Measurements from ENCODE around the gene MACO1. TPM values are rescaled to one million over a fixed set of nuclear protein-coding genes. Genes with fewer than 3 reads are reported as not detected.
A peak's percentile ranks its signal among the peaks of the same experiment; 100 is the strongest.
"Not testable (repeated sequence)": the region's sequence is repeated elsewhere in the genome, so short reads cannot be mapped to it uniquely, and the experiment has no call there.

Gene MACO1
- total RNA-seq, 1 experiment from 2014 or later = 14.9 TPM

DNA sequence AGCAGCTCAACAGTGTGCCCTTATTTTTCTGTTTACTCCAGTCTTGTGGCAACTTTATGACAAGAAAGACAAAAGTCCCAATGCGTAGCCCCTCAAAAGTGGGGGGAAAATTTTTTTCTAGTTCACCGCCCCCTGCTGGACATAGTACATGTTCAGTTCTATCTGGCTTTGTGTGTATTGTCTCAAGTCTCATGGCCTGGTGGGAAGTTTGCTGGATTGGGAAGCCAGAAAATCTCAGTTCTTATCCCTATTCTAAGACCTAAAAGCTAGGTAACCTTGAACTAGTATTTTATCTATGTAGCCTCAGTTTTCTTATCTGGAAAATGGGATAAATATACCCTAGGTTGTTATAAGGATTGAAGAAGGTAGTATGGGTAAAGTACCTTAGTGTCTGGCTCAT is 56.9 kb downstream of the MACO1 start:
- DNase-seq (ENCODE audit: low spot score) = no peak

GRCh38 chr1:25492323-25492722 is 61.6 kb downstream of the MACO1 start:
- no peak for DNase-seq (ENCODE audit: low spot score)

GRCh38 chr1:25494952-25495351 is 64.3 kb downstream of the MACO1 start:
- no peak for DNase-seq (ENCODE audit: low spot score)

DNA sequence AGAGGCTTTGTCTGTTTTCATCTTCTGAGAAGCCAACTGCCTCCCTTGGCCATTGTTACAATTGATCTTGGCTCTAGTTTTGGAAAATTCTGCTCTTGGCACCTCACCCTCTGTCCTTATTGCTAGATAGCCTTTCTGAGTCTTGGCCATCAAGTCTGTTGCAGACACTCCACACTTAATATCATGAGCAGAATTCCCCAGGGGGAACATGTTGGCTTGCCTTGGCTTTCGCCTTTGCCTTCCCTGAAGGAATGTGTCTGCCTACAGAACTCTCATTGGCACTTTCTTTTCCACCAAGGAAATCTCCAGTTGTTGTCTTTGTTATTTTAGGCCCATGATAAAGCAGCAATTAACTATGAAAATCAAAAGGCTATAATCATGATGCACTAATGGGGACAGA is 70.0 kb downstream of the MACO1 start:
- no peak for DNase-seq (ENCODE audit: low spot score)

DNA sequence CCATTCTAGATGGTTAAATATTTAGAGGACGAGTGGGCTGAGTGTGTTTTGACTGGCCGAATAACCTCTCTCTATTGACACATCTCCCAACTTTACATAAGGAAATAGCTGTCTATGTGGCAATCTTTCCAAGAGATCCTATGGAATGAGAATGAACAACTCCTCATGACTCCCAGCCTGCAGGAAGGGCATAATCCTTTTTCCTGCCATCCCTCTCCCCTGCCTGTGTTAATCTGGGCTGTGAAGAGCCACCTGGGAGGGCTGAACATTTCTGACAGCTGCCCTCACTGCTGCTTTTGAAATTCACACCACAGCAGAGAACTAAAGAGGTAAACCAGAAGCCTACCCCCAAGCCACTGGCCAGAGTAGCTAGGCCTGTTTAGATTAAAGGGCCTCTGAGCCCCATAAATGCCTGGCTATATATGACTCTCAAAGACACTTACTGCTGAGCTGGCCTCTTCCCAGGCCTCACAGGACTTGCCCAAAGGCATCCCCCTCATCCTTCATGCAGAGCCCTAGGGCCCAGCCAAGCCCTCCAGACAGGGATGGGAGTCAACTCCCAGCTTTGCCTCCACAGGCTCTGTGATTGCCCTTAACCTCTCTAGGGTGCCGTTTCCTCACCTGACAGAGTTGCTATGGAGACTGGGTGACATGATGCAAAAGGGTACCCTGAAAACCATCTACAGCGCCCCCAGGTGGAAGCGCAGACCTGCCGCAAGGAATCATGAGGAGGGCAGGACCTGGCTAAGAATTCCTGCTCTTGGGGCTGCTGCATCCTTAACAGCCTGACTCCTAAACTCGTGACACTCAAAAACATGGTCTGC is 70.8 kb downstream of the MACO1 start:
- DNase-seq (ENCODE audit: low spot score) = no peak

DNA sequence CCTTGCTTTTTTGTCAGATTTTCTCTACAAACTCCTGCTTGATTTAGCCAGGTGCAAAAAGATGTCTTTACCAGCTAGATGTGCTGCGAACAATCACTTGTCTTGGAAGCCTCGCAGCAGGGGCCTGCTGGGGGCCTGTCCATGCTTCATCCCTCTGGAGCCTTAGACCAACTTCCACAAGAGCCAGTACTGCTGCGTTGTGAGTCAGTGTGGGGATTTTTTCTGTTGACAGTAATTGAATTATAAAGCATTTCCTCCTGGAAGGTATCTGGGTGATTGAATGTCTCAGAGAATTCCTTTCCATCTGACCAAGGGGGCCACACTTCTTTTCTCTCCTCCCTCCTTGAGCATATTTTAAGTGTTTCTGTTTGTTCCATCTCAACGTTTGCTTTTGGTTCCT is 72.3 kb downstream of the MACO1 start:
- DNase-seq (ENCODE audit: low spot score) = no peak

DNA sequence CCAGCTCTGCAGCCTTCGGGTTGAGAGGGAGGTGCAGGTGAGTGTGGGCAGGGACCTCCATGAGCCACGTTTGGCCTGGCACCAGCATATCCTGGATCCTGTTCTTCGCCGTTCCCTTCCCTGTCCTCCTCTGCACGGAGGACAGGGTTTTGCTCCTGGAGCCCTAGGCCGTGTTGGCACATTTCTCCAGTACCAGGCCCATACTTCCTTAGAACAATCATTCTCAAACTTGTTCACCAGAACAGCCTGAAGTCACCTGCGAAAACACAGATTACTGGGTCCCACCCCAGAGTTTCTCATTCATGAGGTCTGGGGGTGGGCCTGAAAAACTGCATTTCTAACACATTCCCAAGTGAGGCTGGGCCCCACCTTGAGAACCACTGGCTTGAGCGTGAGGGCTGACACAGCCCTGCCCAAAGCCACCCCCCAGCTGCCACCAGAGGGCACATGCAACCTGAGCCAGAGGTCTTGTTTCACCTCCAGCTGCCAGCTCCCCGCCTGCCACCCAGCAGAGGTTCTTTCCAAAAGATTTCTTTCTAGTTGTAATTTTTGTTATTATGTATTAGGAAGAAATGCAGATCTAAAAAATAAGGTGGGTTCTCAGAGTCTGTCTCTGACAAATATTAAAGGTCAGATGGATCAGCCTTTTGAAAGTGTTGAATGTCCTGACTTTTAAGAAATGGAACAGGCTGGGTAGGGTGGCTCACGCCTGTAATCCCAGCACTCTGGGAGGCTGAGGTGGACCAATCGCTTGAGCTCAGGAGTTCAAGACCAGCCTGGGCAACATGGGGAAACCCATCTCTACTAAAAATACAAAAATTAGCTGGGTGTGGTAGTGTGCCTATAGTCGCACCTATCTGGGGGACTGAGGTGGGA is 73.1 kb downstream of the MACO1 start:
- DNase-seq (ENCODE audit: low spot score) = peak; percentile 30

DNA sequence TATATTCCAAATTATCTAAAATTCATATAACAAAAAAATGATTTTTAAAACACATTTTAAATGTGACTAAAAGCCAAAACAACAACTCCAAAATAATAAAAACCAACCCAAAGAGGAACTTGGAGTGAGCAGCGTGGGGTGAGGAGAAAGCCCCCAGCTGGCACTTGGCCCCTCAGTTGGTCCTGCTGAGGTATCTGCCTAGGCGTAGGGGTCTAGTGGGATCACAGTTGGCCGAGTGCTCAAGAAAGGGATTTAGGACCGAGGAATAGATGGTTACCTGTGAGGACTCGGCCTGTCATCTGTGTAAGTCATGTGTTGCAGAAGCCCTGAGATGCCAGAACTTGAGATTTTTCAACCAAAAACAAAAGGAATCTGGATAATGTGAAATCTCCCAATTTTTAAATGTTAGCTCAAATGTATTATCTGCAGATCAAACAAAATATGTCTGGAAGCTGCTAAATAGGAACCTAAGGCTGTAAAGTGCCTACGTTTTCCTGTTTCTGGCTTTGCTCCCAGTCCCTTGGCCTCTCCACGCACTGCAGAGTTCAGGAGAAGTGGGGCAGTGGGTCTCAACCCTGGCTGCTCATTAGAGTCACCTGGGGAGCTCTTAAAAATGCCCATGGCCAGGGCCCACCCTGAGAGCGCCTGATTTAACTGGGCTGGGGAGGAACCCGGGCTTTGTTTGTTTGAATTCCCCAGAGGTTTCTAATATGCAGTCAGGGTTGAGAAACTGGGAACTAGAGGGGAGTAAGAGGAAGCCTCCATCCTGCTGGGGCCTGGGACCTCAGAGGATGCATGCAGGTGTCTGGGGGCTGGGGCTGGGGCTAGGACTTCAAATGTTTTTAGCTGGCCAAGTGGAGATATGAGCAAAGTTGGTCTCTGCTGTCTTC is 74.3 kb downstream of the MACO1 start:
- no peak for DNase-seq (ENCODE audit: low spot score)

- no peak for DNase-seq (ENCODE audit: low spot score)
These were observed 75.1 kb downstream of the MACO1 start for GRCh38 chr1:25505656-25506385.

DNA sequence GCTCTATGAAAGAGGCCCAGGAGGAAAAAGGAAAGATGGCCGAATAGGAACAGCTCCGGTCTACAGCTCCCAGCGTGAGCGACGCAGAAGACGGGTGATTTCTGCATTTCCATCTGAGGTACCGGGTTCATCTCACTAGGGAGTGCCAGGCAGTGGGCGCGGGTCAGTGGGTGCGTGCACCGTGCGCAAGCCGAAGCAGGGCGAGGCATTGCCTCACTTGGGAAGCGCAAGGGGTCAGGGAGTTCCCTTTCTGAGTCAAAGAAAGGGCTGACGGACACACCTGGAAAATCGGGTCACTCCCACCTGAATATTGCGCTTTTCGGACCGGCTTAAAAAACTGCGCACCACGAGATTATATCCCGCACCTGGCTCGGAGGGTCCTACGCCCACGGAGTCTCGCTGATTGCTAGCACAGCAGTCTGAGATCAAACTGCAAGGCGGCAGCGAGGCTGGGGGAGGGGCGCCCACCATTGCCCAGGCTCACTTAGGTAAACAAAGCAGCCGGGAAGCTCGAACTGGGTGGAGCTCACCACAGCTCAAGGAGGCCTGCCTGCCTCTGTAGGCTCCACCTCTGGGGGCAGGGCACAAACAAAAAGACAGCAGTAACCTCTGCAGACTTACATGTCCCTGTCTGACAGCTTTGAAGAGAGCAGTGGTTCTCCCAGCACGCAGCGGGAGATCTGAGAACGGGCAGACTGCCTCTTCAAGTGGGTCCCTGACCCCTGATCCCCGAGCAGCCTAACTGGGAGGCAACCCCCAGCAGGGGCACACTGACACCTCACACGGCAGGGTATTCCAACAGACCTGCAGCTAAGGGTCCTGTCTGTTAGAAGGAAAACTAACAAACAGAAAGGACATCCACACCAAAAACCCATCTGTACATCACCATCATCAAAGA is 76.1 kb downstream of the MACO1 start:
- DNase-seq (ENCODE audit: low spot score) = not testable (repeated sequence)

DNA sequence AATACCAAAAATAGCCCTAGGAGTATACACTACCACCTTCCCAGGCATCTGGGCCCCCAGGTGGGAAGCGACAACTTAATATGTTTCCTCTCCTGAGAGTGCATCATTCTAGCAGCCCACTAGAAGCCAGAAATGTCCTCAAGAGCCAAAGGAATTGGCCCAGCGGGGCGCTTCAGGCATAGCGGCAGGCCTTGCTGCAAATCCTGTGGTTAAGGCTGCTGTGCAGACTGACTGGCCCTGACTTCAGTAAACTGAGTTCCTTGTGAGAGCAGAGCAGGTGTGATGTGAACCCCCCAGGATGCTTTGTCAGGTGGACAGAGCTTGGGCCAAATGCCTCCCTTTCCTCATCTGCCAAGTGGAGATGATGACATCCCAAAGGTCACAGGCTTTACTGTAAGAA is 83.0 kb downstream of the MACO1 start:
- no peak for DNase-seq (ENCODE audit: low spot score)

- DNase-seq (ENCODE audit: low spot score) = no peak
These were observed 84.3 kb downstream of the MACO1 start for GRCh38 chr1:25515033-25515432.

DNA sequence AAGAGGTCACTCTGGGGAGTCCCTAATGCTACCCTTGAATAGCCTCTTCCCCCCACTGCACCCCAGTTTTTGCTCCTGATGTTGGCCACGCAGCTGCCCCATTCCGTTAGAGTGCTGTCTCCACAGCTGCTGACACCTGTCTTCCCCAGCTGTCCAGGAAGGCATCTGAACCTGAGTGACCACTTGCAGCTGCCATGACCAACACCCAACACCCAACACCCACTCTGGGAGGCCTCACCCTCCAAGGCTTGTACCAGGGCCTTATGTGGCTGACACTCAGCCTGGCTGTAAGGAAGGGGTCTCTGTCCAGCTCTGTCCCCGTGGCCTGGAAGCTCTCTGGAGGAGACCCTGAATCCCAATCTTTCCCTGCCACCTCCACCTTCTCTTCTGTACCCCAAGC is 86.0 kb downstream of the MACO1 start:
- DNase-seq (ENCODE audit: low spot score) = no peak

DNA sequence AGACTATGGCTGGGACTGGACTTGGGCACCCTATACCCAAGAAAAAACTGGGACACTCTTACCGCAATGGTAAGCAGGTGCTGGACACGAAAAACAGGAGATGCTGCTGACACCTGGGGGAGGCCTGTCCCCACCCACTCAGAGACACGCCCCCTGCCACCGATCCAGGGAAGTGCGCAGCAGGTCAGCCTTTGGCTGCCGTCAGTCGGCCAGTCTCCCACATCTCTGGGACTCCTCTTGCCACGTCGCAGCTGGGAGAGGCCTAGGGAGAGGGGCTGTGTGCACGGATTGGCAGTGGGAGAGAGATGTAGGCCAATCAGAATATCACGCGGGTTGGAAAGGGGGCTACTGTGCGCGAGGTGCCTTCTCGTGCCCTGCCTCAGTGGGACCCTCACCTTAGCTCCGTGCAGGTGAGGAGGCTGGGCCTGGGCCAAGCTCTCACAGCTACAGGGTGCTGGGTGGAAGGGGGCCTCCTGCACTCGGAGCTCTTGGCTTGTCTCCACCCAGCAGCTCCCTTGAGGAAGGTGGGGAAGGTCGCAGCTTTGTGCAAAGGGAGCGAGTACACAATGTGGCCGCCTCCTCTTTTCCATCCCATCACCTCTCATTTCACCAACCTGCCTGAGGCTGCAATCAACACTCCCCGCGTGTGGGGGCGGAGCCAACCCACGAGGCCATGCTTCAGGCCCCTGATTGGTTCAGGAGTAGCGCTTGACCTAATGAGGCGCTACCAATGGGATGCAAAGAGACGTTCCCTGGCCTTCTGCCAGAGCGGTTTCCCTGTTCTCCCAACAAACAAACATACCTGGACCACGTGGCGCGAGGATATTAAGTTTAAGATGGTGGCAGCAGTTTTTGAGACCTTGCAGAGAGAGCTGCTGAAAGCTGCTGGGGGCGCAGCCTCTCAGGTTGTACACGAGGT is 87.0 kb downstream of the MACO1 start:
- no peak for DNase-seq (ENCODE audit: low spot score)

GRCh38 chr1:25519624-25520023 is 88.9 kb downstream of the MACO1 start:
- peak; percentile 43 for DNase-seq (ENCODE audit: low spot score)

- peak; percentile 36 for DNase-seq (ENCODE audit: low spot score)
These were observed 89.9 kb downstream of the MACO1 start for GRCh38 chr1:25520446-25521061.

DNA sequence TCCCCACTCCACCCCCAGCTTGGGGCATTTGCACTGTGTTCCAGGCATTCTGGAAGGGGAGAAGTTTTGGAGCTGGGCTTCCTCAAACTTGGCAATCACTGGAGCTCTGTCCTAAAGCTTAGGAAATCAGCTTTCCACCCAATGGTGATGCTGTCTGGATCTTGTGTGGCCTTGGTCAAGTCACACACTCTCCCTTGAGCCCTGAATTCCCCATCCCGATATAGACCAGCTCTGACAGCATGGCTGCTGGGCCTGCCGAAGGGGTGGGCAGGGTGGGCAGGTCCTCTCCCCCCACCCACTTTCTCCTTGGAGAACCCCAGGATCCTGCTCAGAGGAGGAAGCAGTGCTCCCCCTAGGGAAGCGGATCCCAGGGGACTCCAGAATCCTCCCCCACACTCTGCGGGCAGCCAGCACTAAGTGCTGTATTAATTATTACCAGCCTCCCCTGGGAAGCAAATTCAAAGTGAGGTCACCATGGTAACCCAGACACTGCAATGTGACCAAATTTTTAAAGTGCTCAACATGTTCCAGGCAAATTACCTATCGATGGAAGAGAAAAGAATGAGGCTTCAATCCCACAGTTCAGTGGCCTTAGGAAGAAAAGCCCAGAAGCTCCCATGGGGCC is 91.4 kb downstream of the MACO1 start:
- no peak for DNase-seq (ENCODE audit: low spot score)

GRCh38 chr1:25523542-25523941 is 92.8 kb downstream of the MACO1 start:
- peak; percentile 38 for DNase-seq (ENCODE audit: low spot score)
